Small intestine (tissue), 7 donors: ENCODE data around the gene KMT5C. TPM values are rescaled to one million over a fixed set of nuclear protein-coding genes. Genes with fewer than 3 reads are reported as not detected.

Experiments
- DNase-seq, 2 donors: peaks; one replicate each; pipeline versions ENCODE4 v3.0.0 to v3.0.0-alpha.2; 2013
- FAIRE-seq: peaks from 2 replicates; lab custom pipeline; 2012; peaks lifted over from hg19 to GRCh38; lab: Jason Lieb, UNC
- H3K27ac ChIP-seq, 3 donors: one replicate each; pipeline ENCODE4 v1.5.1; 2013; ENCODE audit warnings: low read length in 2 of 3, mild to moderate bottlenecking in 2 of 3, control low read depth in 1 of 3, inconsistent platforms in 1 of 3, low read depth in 1 of 3, moderate library complexity in 1 of 3
- H3K27me3 ChIP-seq, 3 donors: one replicate each; pipeline ENCODE4 v1.6.1; 2013; ENCODE audit warnings: low read length in 3 of 3, inconsistent platforms in 1 of 3; ENCODE audit not compliant: control insufficient read depth in 3 of 3, insufficient read depth in 3 of 3
- H3K36me3 ChIP-seq, 3 donors: one replicate each; pipeline ENCODE4 v1.6.1; 2013; ENCODE audit warnings: low read length in 3 of 3, inconsistent platforms in 1 of 3, low read depth in 1 of 3, mild to moderate bottlenecking in 1 of 3, moderate library complexity in 1 of 3; ENCODE audit not compliant: control insufficient read depth in 3 of 3, insufficient read depth in 2 of 3
- H3K4me1 ChIP-seq, 3 donors: one replicate each; pipeline ENCODE4 v1.6.1; 2013; ENCODE audit warnings: low read length in 2 of 3, inconsistent platforms in 1 of 3, low read depth in 1 of 3, mild to moderate bottlenecking in 1 of 3, moderate library complexity in 1 of 3; ENCODE audit not compliant: control insufficient read depth in 3 of 3, insufficient read depth in 2 of 3
- H3K4me3 ChIP-seq, 3 donors: one replicate each; pipeline ENCODE4 v1.5.1; 2013; ENCODE audit warnings: low read length in 3 of 3, control low read depth in 1 of 3, inconsistent platforms in 1 of 3, low read depth in 1 of 3, mild to moderate bottlenecking in 1 of 3, moderate library complexity in 1 of 3
- H3K9me3 ChIP-seq, 2 donors: one replicate each; pipeline ENCODE4 v1.6.1; 2013; ENCODE audit warnings: low read depth in 1 of 2, low read length in 1 of 2; ENCODE audit not compliant: control insufficient read depth in 2 of 2, insufficient read depth in 1 of 2
- WGBS, 3 donors: extraction: QIAGEN DNeasy Blood & Tissue Kit; methylation state at CpG; one replicate each; pipeline ENCODE4 v1.1.7; 2013; 5-methylcytosine and 5-hydroxymethylcytosine counted together
- polyA plus RNA-seq, 4 donors: library from polyadenylated mRNA; stranded (reverse) in 3 of 4; unstranded in 1 of 4; fragments of 200-250 nt in 3 of 4; fragments of 120-200 nt in 1 of 4; gene quantifications; one replicate each; pipeline versions ENCODE4 v1.2.1 to v1.2.3, GENCODE V29; 2013
- donor health status: healthy with polysubstance abuse.
- donor health status: control.
- donor health status: control.
- donor health status: Bipolar disorder and iron deficiency.
- donor health status: healthy.

The KMT5C gene
- polyA plus RNA-seq, 4 donors = 10.3 to 18.4 (median 14.3) TPM

DNA sequence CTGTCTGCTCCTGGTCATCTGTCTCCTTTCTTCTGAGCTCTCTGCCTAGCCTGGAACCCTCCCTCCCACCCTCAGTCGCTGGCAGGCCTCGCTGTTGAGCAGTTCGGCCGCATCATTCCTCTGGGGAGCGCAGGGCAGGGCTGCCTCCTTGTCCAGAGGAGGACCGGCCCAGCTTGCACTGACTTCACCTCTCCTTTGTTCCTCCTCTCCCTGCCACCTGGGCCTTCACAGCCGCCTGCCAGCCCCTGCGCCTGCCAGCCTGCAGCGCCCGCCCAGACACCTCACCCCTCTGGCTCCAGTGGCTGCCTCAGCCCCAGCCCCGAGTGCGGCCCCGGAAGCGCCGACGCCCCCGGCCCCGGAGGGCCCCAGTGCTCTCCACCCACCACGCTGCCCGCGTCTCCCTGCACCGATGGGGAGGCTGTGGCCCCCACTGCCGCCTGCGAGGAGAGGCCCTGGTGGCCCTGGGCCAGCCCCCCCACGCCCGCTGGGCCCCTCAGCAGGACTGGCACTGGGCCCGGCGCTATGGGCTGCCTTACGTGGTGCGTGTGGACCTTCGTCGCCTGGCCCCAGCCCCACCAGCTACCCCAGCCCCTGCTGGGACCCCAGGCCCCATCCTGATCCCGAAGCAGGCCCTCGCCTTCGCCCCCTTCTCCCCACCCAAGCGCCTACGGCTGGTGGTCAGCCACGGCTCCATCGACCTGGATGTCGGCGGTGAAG, 7.2 kb downstream of the KMT5C start:
- no peaks in the 10 kb centered on the region for H3K9me3 ChIP-seq
- H3K27ac ChIP-seq = no peak overlapping the region
- H3K4me1 ChIP-seq = peaks cover 0 to under 1% (median 0%) of the 10 kb centered on the region in 3 donors
- H3K27me3 ChIP-seq = peaks cover 0 to 10% (median 8%) of the 10 kb centered on the region in 3 donors
- WGBS, 3 donors = 89 to 93% (median 89%) methylated on average over 31 to 41 of the region's 41 CpGs
- H3K4me3 ChIP-seq = no peak overlapping the region
- H3K36me3 ChIP-seq = peaks cover 0 to 60% (median 5%) of the 10 kb centered on the region in 3 donors
- FAIRE-seq = no peak
- no peak for DNase-seq

GRCh38 chr19:55347442-55348009, 7.8 kb downstream of the KMT5C start:
- Histone ChIP-seq H3K36me3 (peaks cover 0 to 54% (median 5%) of the 10 kb centered on the region in 3 donors), H3K4me1 (peaks cover 0 to 4% (median 0%) of the 10 kb centered on the region in 3 donors), H3K27me3 (peaks cover 4 to 16% (median 14%) of the 10 kb centered on the region in 3 donors), H3K4me3 (no peak overlapping the region), H3K27ac (no peak overlapping the region), H3K9me3 (no peaks in the 10 kb centered on the region)
- FAIRE-seq (no peak), DNase-seq (no peak)
- WGBS, 3 donors = 80 to 90% (median 84%) methylated on average over 8 to 10 of the region's 10 CpGs

GRCh38 chr19:55348317-55349034, 8.8 kb downstream of the KMT5C start:
- no peak overlapping the region for H3K4me3 ChIP-seq
- peaks cover 0 to 12% (median 2%) of the 10 kb centered on the region in 3 donors for H3K4me1 ChIP-seq
- DNase-seq = no peak
- FAIRE-seq = no peak
- H3K27ac ChIP-seq = no peak overlapping the region
- no peaks in the 10 kb centered on the region for H3K9me3 ChIP-seq
- H3K27me3 ChIP-seq = peaks cover 4 to 26% (median 24%) of the 10 kb centered on the region in 3 donors
- peaks cover 0 to 44% (median 5%) of the 10 kb centered on the region in 3 donors for H3K36me3 ChIP-seq
- 73 to 81% (median 80%) methylated on average over 22 of the region's 22 CpGs for WGBS, 3 donors

DNA sequence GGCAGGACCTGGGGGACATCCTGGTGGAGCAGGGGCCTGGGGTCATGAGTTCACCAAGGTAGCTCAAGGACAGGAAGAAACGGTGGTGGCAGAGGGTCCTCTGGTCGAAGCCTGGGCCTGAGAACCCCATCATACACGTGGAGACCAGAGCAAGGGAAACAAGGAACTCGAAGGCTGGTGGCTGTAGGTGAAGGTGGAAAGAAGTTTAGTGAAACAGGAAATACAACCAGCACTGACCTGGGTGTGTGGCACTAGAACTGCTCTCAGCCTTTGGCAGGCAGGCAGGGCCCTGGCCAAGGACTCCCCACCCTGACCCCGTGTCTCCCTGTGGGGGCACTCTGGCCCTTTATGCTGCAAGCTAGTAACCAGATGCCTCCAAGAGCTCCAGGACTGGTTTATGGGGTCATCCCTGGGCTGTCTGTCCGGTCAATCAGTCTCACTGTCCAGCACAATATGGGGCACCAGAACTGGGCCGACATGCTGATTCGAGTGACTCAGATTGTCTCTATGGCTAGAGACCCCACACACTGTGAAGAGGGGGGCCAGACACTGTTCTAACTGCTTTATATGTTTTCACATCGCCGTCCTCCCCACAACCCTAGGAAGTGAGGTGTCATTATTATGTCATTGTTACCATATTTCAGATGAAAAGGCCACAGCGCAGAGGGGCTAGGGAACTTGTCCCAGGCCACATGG, 11.1 kb downstream of the KMT5C start:
- H3K4me1 ChIP-seq = peaks cover 0 to 20% (median 5%) of the 10 kb centered on the region in 3 donors
- H3K36me3 ChIP-seq = peaks cover 0 to 26% (median 5%) of the 10 kb centered on the region in 3 donors
- no peak for FAIRE-seq
- 55 to 67% (median 59%) methylated on average over 11 of the region's 11 CpGs for WGBS, 3 donors
- no peaks in the 10 kb centered on the region for H3K9me3 ChIP-seq
- H3K27me3 ChIP-seq = peaks cover 4 to 48% (median 30%) of the 10 kb centered on the region in 3 donors
- H3K4me3 ChIP-seq = no peak overlapping the region
- no peak overlapping the region for H3K27ac ChIP-seq
- DNase-seq = no peak

DNA sequence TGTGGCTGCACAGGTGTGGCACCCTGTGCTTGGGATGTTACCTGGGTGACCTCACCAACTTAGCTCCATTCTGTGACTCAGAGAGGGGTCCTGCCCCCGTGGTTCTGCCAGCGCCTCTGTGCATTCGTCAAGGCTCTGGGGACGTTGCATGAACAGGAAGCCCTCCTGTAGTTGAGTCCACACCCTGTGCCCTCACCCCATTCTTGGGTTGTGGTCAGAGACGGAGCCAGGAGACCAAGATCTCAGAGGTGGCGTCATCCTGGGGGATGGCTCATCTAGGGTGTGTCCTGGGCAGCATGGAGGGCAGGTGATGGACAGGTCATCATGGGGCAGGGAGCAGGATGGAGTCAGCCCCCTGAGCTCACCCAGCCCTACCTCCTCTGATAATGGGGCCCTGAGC, 12.4 kb downstream of the KMT5C start:
- H3K9me3 ChIP-seq = no peaks in the 10 kb centered on the region
- peaks cover 0 to 20% (median 5%) of the 10 kb centered on the region in 3 donors for H3K4me1 ChIP-seq
- DNase-seq (no peak), FAIRE-seq (no peak)
- 44 to 63% (median 58%) methylated on average over 6 of the region's 6 CpGs for WGBS, 3 donors
- H3K36me3 ChIP-seq = peaks cover 0 to 17% (median 2%) of the 10 kb centered on the region in 3 donors
- H3K27ac ChIP-seq = no peak overlapping the region
- peaks cover 4 to 61% (median 33%) of the 10 kb centered on the region in 3 donors for H3K27me3 ChIP-seq
- H3K4me3 ChIP-seq = no peak overlapping the region

GRCh38 chr19:55352549-55353145, 13.0 kb downstream of the KMT5C start:
- Histone ChIP-seq H3K4me3 (no peak overlapping the region), H3K27me3 (peaks cover 6 to 65% (median 33%) of the 10 kb centered on the region in 3 donors), H3K9me3 (no peaks in the 10 kb centered on the region), H3K36me3 (peaks cover 0 to 12% (median 0%) of the 10 kb centered on the region in 3 donors), H3K27ac (no peak overlapping the region), H3K4me1 (peaks cover 0 to 20% (median 5%) of the 10 kb centered on the region in 3 donors)
- FAIRE-seq (no peak), DNase-seq (peak in 1 of 2 donors; percentile 43)
- WGBS, 3 donors = 41 to 65% (median 53%) methylated on average over 25 of the region's 25 CpGs

DNA sequence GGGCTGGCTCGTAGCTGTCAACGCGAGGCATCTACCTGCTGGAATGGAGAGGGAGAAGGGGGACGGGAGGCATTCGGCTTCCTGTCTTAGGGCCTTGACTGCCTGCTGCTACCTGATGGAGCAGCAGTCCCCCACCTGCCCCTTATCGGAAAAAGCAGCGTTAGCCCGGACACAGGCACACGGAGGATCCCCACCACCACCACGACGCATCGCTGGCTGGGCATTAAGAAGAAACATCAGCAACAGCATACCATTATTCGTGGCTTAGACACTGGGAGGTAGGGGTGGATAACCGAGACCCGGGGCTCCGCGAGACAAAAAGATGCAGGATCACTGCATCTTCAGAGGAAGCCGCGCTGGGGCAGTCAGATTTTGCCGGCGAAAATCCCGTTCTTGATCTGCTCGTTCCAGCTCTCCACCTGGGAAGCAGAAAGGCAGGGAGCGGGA, 13.7 kb downstream of the KMT5C start:
- H3K36me3 ChIP-seq = peaks cover 0 to 6% (median 0%) of the 10 kb centered on the region in 3 donors
- peaks cover 0 to 20% (median 5%) of the 10 kb centered on the region in 3 donors for H3K4me1 ChIP-seq
- H3K27ac ChIP-seq = no peak overlapping the region
- DNase-seq = no peak
- H3K4me3 ChIP-seq = peak overlapping the region; percentile 34 to 57 (median 51)
- no peak for FAIRE-seq
- peaks cover 6 to 65% (median 33%) of the 10 kb centered on the region in 3 donors for H3K27me3 ChIP-seq
- no peaks in the 10 kb centered on the region for H3K9me3 ChIP-seq
- WGBS, 3 donors = 4% methylated on average over 22 to 24 of the region's 24 CpGs
